HEK293T (cell line): ENCODE data around the gene FBLN1.

ENCODE experiments used
- ARNT ChIP-seq: fragments of 450-650 bp; IDR thresholded peaks from 2 replicates; pipeline ENCODE4 v1.6.1; 2017; ENCODE audit warnings: mild to moderate bottlenecking
- CTBP1 ChIP-seq: fragments of 450-650 bp; IDR thresholded peaks from 2 replicates; pipeline ENCODE4 v1.6.1; 2016; ENCODE audit warnings: borderline replicate concordance
- ELF4 ChIP-seq: fragments of 450-650 bp; IDR thresholded peaks from 2 replicates; pipeline ENCODE4 v1.6.1; 2017; ENCODE audit warnings: antibody characterized with exemption
- FOXA1 ChIP-seq: fragments of 450-650 bp; IDR thresholded peaks from 2 replicates; pipeline ENCODE4 v1.6.1; 2016; ENCODE audit warnings: mild to moderate bottlenecking
- FOXK2 ChIP-seq: fragments of 450-650 bp; IDR thresholded peaks from 2 replicates; pipeline ENCODE4 v1.6.1; 2016; ENCODE audit warnings: mild to moderate bottlenecking
- PKNOX1 ChIP-seq: fragments of 450-650 bp; IDR thresholded peaks from 2 replicates; pipeline ENCODE4 v1.6.1; 2016
- SUZ12 ChIP-seq: fragments of 450-650 bp; IDR thresholded peaks from 2 replicates; pipeline ENCODE4 v1.6.1; 2016; ENCODE audit warnings: mild to moderate bottlenecking
- ZNF384 ChIP-seq: fragments of 450-650 bp; IDR thresholded peaks from 2 replicates; pipeline ENCODE4 v1.6.1; 2016

- TF ChIP-seq PKNOX1, result no peak
- TF ChIP-seq ARNT, result no peak
- TF ChIP-seq CTBP1, result no peak
- TF ChIP-seq FOXA1, result no peak
- no peak for TF ChIP-seq ZNF384
- TF ChIP-seq ELF4, result no peak
- no peak for TF ChIP-seq SUZ12
- no peak for TF ChIP-seq FOXK2
Observed at GRCh38 chr22:45508814-45509213, 6.1 kb downstream of the FBLN1 start.
